ENCODE data around the gene AVL9.

Gene AVL9

GRCh38 chr7:32537760-32538159 lies 42.5 kb downstream of the AVL9 start:
- Histone ChIP-seq H3K9me2 (replicated peaks; ENCODE audit: control insufficient read depth, low read length) (no peaks in the 10 kb centered on the region), H3K27me3 (ENCODE audit: control insufficient read depth, low read length) (no peaks in the 10 kb centered on the region), H3K9me3 (ENCODE audit: control insufficient read depth, insufficient read depth, low read length) (no peaks in the 10 kb centered on the region), H3K36me3 (ENCODE audit: control insufficient read depth, low read length) (peaks cover 5% of the 10 kb centered on the region), H3K4me3 (ENCODE audit: low read length) (no peak overlapping the region), H3K27ac (ENCODE audit: low read depth, low read length) (no peak overlapping the region), H4K20me1 (ENCODE audit: control insufficient read depth, insufficient read depth, low read depth, low read length) (peaks cover 5% of the 10 kb centered on the region; the same call in 1 of the 2 replicates), H3K4me1 (ENCODE audit: control insufficient read depth, low read length) (no peaks in the 10 kb centered on the region), H3K79me2 (ENCODE audit: control insufficient read depth, low read length) (peaks cover 43% of the 10 kb centered on the region), H3K4me2 (ENCODE audit: low read length) (no peak overlapping the region), H3F3A (ENCODE audit: control insufficient read depth, insufficient read depth) (no peaks in the 10 kb centered on the region)
- TF ChIP-seq EZH2phosphoT487 (IDR thresholded peaks at IDR 0.05; ENCODE audit: borderline replicate concordance, low read length) (no peak), CTCF (IDR thresholded peaks at IDR 0.05; ENCODE audit: low read depth, low read length, poor library complexity, severe bottlenecking) (no peak)

GRCh38 chr7:32539366-32539765 lies 44.1 kb downstream of the AVL9 start:
- H3K9me2 ChIP-seq (replicated peaks; ENCODE audit: control insufficient read depth, low read length), result no peaks in the 10 kb centered on the region
- H3K27ac ChIP-seq (ENCODE audit: low read depth, low read length), result no peak overlapping the region
- no peaks in the 10 kb centered on the region for H3K9me3 ChIP-seq (ENCODE audit: control insufficient read depth, insufficient read depth, low read length)
- no peaks in the 10 kb centered on the region for H3K4me1 ChIP-seq (ENCODE audit: control insufficient read depth, low read length)
- no peaks in the 10 kb centered on the region for H3F3A ChIP-seq (ENCODE audit: control insufficient read depth, insufficient read depth)
- no peaks in the 10 kb centered on the region for H3K27me3 ChIP-seq (ENCODE audit: control insufficient read depth, low read length)
- TF ChIP-seq EZH2phosphoT487 (IDR thresholded peaks at IDR 0.05; ENCODE audit: borderline replicate concordance, low read length), result no peak
- no peak for TF ChIP-seq CTCF (IDR thresholded peaks at IDR 0.05; ENCODE audit: low read depth, low read length, poor library complexity, severe bottlenecking)
- peaks cover 39% of the 10 kb centered on the region for H3K79me2 ChIP-seq (ENCODE audit: control insufficient read depth, low read length)
- H3K36me3 ChIP-seq (ENCODE audit: control insufficient read depth, low read length), result peaks cover 20% of the 10 kb centered on the region
- no peak overlapping the region for H3K4me3 ChIP-seq (ENCODE audit: low read length)
- H4K20me1 ChIP-seq (ENCODE audit: control insufficient read depth, insufficient read depth, low read depth, low read length), result peaks cover 5% of the 10 kb centered on the region; the same call in 1 of the 2 replicates
- no peak overlapping the region for H3K4me2 ChIP-seq (ENCODE audit: low read length)

GRCh38 chr7:32539919-32540531 lies 44.7 kb downstream of the AVL9 start:
- TF ChIP-seq CTCF (IDR thresholded peaks at IDR 0.05; ENCODE audit: low read depth, low read length, poor library complexity, severe bottlenecking) (no peak), EZH2phosphoT487 (IDR thresholded peaks at IDR 0.05; ENCODE audit: borderline replicate concordance, low read length) (no peak)
- H3K79me2 ChIP-seq (ENCODE audit: control insufficient read depth, low read length), result peaks cover 38% of the 10 kb centered on the region

More at GRCh38 chr7:32539919-32540531, 44.7 kb downstream of the AVL9 start:
- no peaks in the 10 kb centered on the region for H3F3A ChIP-seq (ENCODE audit: control insufficient read depth, insufficient read depth)
- no peaks in the 10 kb centered on the region for H3K4me1 ChIP-seq (ENCODE audit: control insufficient read depth, low read length)
- no peak overlapping the region for H3K27ac ChIP-seq (ENCODE audit: low read depth, low read length)
- no peak overlapping the region for H3K4me3 ChIP-seq (ENCODE audit: low read length)
- no peaks in the 10 kb centered on the region for H3K9me3 ChIP-seq (ENCODE audit: control insufficient read depth, insufficient read depth, low read length)
- no peaks in the 10 kb centered on the region for H3K27me3 ChIP-seq (ENCODE audit: control insufficient read depth, low read length)
- H4K20me1 ChIP-seq (ENCODE audit: control insufficient read depth, insufficient read depth, low read depth, low read length), result peaks cover 5% of the 10 kb centered on the region; the same call in 1 of the 2 replicates
- H3K36me3 ChIP-seq (ENCODE audit: control insufficient read depth, low read length), result peaks cover 24% of the 10 kb centered on the region
- no peaks in the 10 kb centered on the region for H3K9me2 ChIP-seq (replicated peaks; ENCODE audit: control insufficient read depth, low read length)
- H3K4me2 ChIP-seq (ENCODE audit: low read length), result no peak overlapping the region

Data from DOHH2 (cell line).